Ovary (tissue), 9 donors: ENCODE results near the gene BCL2L13. TPM values are rescaled to one million over a fixed set of nuclear protein-coding genes. Genes with fewer than 3 reads are reported as not detected.

Experiments used
- DNase-seq, 5 donors: peaks; one replicate each; pipeline ENCODE4 v3.0.0-alpha.2; 2019 to 2020
- H3K27ac ChIP-seq, 2 donors: fragments of 200-600 bp; one replicate each; pipeline versions ENCODE4 v1.5.1 to v1.8.0; 2019 to 2022
- H3K27me3 ChIP-seq: fragments of 200-600 bp; one replicate; pipeline ENCODE4 v1.8.0; 2022
- H3K36me3 ChIP-seq: fragments of 200-600 bp; sonication (generic); one replicate; pipeline ENCODE4 v1.5.1; 2019
- H3K4me1 ChIP-seq: one replicate; pipeline ENCODE4 v1.8.1; 2013; ENCODE audit warnings: mild to moderate bottlenecking, moderate library complexity; ENCODE audit not compliant: insufficient read depth
- H3K4me3 ChIP-seq: fragments of 200-600 bp; sonication (generic); one replicate; pipeline ENCODE4 v1.5.1; 2017
- H3K9me3 ChIP-seq, 2 donors: fragments of 200-600 bp in 1 of 2; sonication (generic) in 1 of 2; one replicate each; pipeline versions ENCODE4 v1.5.1 to v1.8.1; 2013 to 2019; ENCODE audit warnings: mild to moderate bottlenecking in 1 of 2, moderate library complexity in 1 of 2
- CTCF ChIP-seq, 3 donors: fragments of 450-650 bp in 2 of 3; fragments of 200-600 bp in 1 of 3; IDR thresholded peaks; one replicate each; pipeline versions ENCODE4 v1.5.1 to v1.8.0; 2016 to 2022; ENCODE audit warnings: antibody characterized with exemption in 3 of 3, mild to moderate bottlenecking in 1 of 3
- EP300 ChIP-seq: sonication (generic); formaldehyde crosslinking; IDR thresholded peaks from one replicate; pipeline ENCODE4 v1.6.1; 2017; ENCODE audit warnings: antibody characterized with exemption
- POLR2A ChIP-seq: fragments of 450-650 bp; IDR thresholded peaks from one replicate; pipeline ENCODE4 v1.6.1; 2017; ENCODE audit warnings: antibody characterized with exemption, mild to moderate bottlenecking, moderate library complexity
- whole genome bisulfite sequencing, 3 donors: extraction: QIAGEN DNeasy Blood & Tissue Kit in 1 of 3; methylation state at CpG; one replicate each; pipeline versions ENCODE4 v1.1.5 to v1.1.7; 2013 to 2017; 5-methylcytosine and 5-hydroxymethylcytosine counted together
- intact Hi-C, 4 donors: fragments of 100-400 bp; cut with DNase I; formaldehyde crosslinking; loops; one replicate each; pipeline versions ENCODE4 v1.11.0 to v1.15.1; 2022 to 2023
- polyA plus RNA-seq, 2 donors: library from polyadenylated mRNA; stranded (reverse); fragments of 200-250 nt in 1 of 2; fragments of 350-450 nt in 1 of 2; fragmentation: Illumina TruSeq in 1 of 2; extraction: RNeasy Lipid Tissue Mini Kit (QIAGEN cat#74804) in 1 of 2; gene quantifications; one replicate each; pipeline ENCODE4 v1.2.3, GENCODE V29; 2013 to 2014
- total RNA-seq, 7 donors: library from RNA; depleted of rRNA in 2 of 7; stranded (reverse); fragments of >200 nt in 2 of 7; fragmentation: NEBNext Ultra II Directional in 3 of 7; extraction: Animal tissue kit (Norgen Biotek cat#: 25700) in 3 of 7; gene quantifications; one replicate each; pipeline versions ENCODE4 v1.1.0 to v1.2.4, GENCODE V29; 2016 to 2023
- donor health status: DM: no; HTN: no; CAD: no; lungs with moderate emphysema.
- donor health status: DM: no; HTN: no; CAD: no.
- donor health status: Bipolar disorder and iron deficiency.
- donor health status: DM: yes; HTN: yes; CAD: no.
- donor health status: DM: no; HTN: no; CAD: no.
- donor health status: DM: yes; HTN: yes; CAD: no.

Gene BCL2L13
- total and polyA plus RNA-seq, 9 donors = 19.9 to 39.5 (median 33.8) TPM

GRCh38 chr22:17767233-17768065, 128.9 kb downstream of the BCL2L13 start:
- H3K27me3 ChIP-seq = no peaks in the 10 kb centered on the region
- no peaks in the 10 kb centered on the region for H3K9me3 ChIP-seq
- intact Hi-C loops = no loop called here
- H3K4me1 ChIP-seq = peaks cover 2% of the 10 kb centered on the region
- no peak overlapping the region for H3K27ac ChIP-seq
- TF ChIP-seq EP300 (no peak), POLR2A (no peak), CTCF (IDR thresholded peaks at IDR 0.05) (no peak)
- no peaks in the 10 kb centered on the region for H3K36me3 ChIP-seq
- no peak for DNase-seq
- WGBS, 3 donors = 91 to 96% (median 92%) methylated on average over 14 of the region's 14 CpGs
- no peak overlapping the region for H3K4me3 ChIP-seq

GRCh38 chr22:17769013-17769715, 130.6 kb downstream of the BCL2L13 start:
- Histone ChIP-seq H3K27ac (no peak overlapping the region), H3K36me3 (no peaks in the 10 kb centered on the region), H3K4me1 (peaks cover 5% of the 10 kb centered on the region), H3K4me3 (no peak overlapping the region), H3K9me3 (no peaks in the 10 kb centered on the region), H3K27me3 (no peaks in the 10 kb centered on the region)
- 92 to 96% (median 93%) methylated on average over 14 of the region's 14 CpGs for WGBS, 3 donors
- TF ChIP-seq EP300 = no peak
- TF ChIP-seq POLR2A = no peak
- no peak for TF ChIP-seq CTCF (IDR thresholded peaks at IDR 0.05)
- intact Hi-C loops = no loop called here
- DNase-seq = no peak

GRCh38 chr22:17769716-17770082, 131.1 kb downstream of the BCL2L13 start:
- Histone ChIP-seq H3K27me3 (no peaks in the 10 kb centered on the region), H3K4me1 (peaks cover 5% of the 10 kb centered on the region), H3K9me3 (no peaks in the 10 kb centered on the region), H3K27ac (no peak overlapping the region), H3K4me3 (no peak overlapping the region), H3K36me3 (no peaks in the 10 kb centered on the region)
- 85 to 91% (median 90%) methylated on average over 9 of the region's 9 CpGs for WGBS, 3 donors
- TF ChIP-seq EP300 = no peak
- no peak for TF ChIP-seq CTCF (IDR thresholded peaks at IDR 0.05)
- no peak for TF ChIP-seq POLR2A
- intact Hi-C loops = loop anchor here in 1 of 4 donors (10.0 kb wide), 1 partner anchor 215 kb away; no protein-coding TSS in a partner anchor
- no peak for DNase-seq

GRCh38 chr22:17770180-17771077, 131.9 kb downstream of the BCL2L13 start:
- H3K27me3 ChIP-seq = no peaks in the 10 kb centered on the region
- WGBS, 3 donors = 88 to 92% (median 91%) methylated on average over 19 of the region's 19 CpGs
- no peaks in the 10 kb centered on the region for H3K9me3 ChIP-seq
- TF ChIP-seq POLR2A (no peak), EP300 (no peak), CTCF (IDR thresholded peaks at IDR 0.05) (no peak)
- intact Hi-C loops = loop anchor here in 1 of 4 donors (10.0 kb wide), 1 partner anchor 216 kb away; no protein-coding TSS in a partner anchor
- H3K27ac ChIP-seq = no peak overlapping the region
- peaks cover 5% of the 10 kb centered on the region for H3K4me1 ChIP-seq
- H3K36me3 ChIP-seq = no peaks in the 10 kb centered on the region
- no peak for DNase-seq
- H3K4me3 ChIP-seq = no peak overlapping the region
